ENCODE data around the gene TSEN15. TPM values are rescaled to one million over a fixed set of nuclear protein-coding genes. Genes with fewer than 3 reads are reported as not detected.

Gene TSEN15
- total RNA-seq, 1 donor from 2014 or later, result 61.2 TPM

GRCh38 chr1:184028854-184029623 lies 22.5 kb upstream of the TSEN15 start:
- ATAC-seq (ENCODE audit: low read depth) (no peak), DNase-seq (no peak)
- no peaks in the 10 kb centered on the region for H3K36me3 Mint-ChIP-seq (ENCODE audit: low read depth)
- H3K9me3 Mint-ChIP-seq, result no peaks in the 10 kb centered on the region
- no peaks in the 10 kb centered on the region for H3K4me1 Mint-ChIP-seq
- CTCF ChIA-PET, result no interaction called here
- intact Hi-C loops (cut with micrococcal nuclease), result no loop called here
- no peak overlapping the region for H3K4me3 Mint-ChIP-seq
- no peak for TF ChIP-seq CTCF (IDR thresholded peaks at IDR 0.05)
- peaks cover 16% of the 10 kb centered on the region for H3K27me3 Mint-ChIP-seq
- no peak overlapping the region for H3K27ac Mint-ChIP-seq
- POLR2A ChIA-PET, result no interaction called here

GRCh38 chr1:184030433-184031091 lies 21.0 kb upstream of the TSEN15 start:
- ATAC-seq (ENCODE audit: low read depth) (no peak), DNase-seq (no peak)
- ChIA-PET POLR2A (no interaction called here), CTCF (no interaction called here)
- Mint-ChIP-seq H3K4me1 (no peaks in the 10 kb centered on the region), H3K9me3 (no peaks in the 10 kb centered on the region), H3K4me3 (no peak overlapping the region), H3K36me3 (ENCODE audit: low read depth) (no peaks in the 10 kb centered on the region), H3K27me3 (peaks cover 18% of the 10 kb centered on the region), H3K27ac (no peak overlapping the region)
- no peak for TF ChIP-seq CTCF (IDR thresholded peaks at IDR 0.05)
- intact Hi-C loops (cut with micrococcal nuclease), result no loop called here

GRCh38 chr1:184031092-184031408 lies 20.5 kb upstream of the TSEN15 start:
- Mint-ChIP-seq H3K27me3 (peaks cover 22% of the 10 kb centered on the region), H3K9me3 (no peaks in the 10 kb centered on the region), H3K27ac (no peak overlapping the region), H3K4me1 (peaks cover 3% of the 10 kb centered on the region), H3K36me3 (ENCODE audit: low read depth) (no peaks in the 10 kb centered on the region), H3K4me3 (no peak overlapping the region)
- no peak for TF ChIP-seq CTCF (IDR thresholded peaks at IDR 0.05)
- ATAC-seq (ENCODE audit: low read depth) (no peak), DNase-seq (no peak)
- intact Hi-C loops (cut with micrococcal nuclease), result no loop called here
- CTCF ChIA-PET, result no interaction called here
- POLR2A ChIA-PET, result no interaction called here

GRCh38 chr1:184031409-184032107 lies 20.0 kb upstream of the TSEN15 start:
- ChIA-PET POLR2A (no interaction called here), CTCF (no interaction called here)

More at GRCh38 chr1:184031409-184032107, 20.0 kb upstream of the TSEN15 start:
- H3K27me3 Mint-ChIP-seq, result peaks cover 26% of the 10 kb centered on the region
- no peak overlapping the region for H3K27ac Mint-ChIP-seq
- no peaks in the 10 kb centered on the region for H3K9me3 Mint-ChIP-seq
- TF ChIP-seq CTCF (IDR thresholded peaks at IDR 0.05), result no peak
- intact Hi-C loops (cut with micrococcal nuclease), result no loop called here
- DNase-seq, result no peak
- H3K4me1 Mint-ChIP-seq, result peaks cover 8% of the 10 kb centered on the region
- H3K4me3 Mint-ChIP-seq, result no peak overlapping the region
- no peaks in the 10 kb centered on the region for H3K36me3 Mint-ChIP-seq (ENCODE audit: low read depth)
- ATAC-seq (ENCODE audit: low read depth), result no peak
